H9 (cell line): ENCODE results near the gene MSANTD2. TPM values are rescaled to one million over a fixed set of nuclear protein-coding genes. Genes with fewer than 3 reads are reported as not detected.

Source experiments
- DNase-seq: peaks from one replicate; pipeline ENCODE4 v3.0.0-alpha.2; 2017
- H2AFZ ChIP-seq: one replicate; pipeline ENCODE4 v1.6.1; 2013; ENCODE audit warnings: mild to moderate bottlenecking, low read length, control low read depth, moderate library complexity
- H2AK5ac ChIP-seq: 2 replicates; pipeline ENCODE4 v1.6.1; 2013; ENCODE audit warnings: low read length, control low read depth, mixed read lengths; ENCODE audit not compliant: insufficient read length
- H2BK120ac ChIP-seq: one replicate; pipeline ENCODE4 v1.6.1; 2013; ENCODE audit warnings: low read depth, mild to moderate bottlenecking, low read length, control low read depth, inconsistent platforms; ENCODE audit not compliant: poor library complexity, severe bottlenecking
- H2BK12ac ChIP-seq: 2 replicates; pipeline ENCODE4 v1.6.1; 2013; ENCODE audit warnings: low read length, control low read depth, mixed read lengths, low read depth; ENCODE audit not compliant: insufficient read length
- H2BK15ac ChIP-seq: 2 replicates; pipeline ENCODE4 v1.6.1; 2013; ENCODE audit warnings: low read depth, low read length, control low read depth
- H2BK20ac ChIP-seq: one replicate; pipeline ENCODE4 v1.6.1; 2013; ENCODE audit warnings: low read depth, mild to moderate bottlenecking, low read length, control low read depth, inconsistent platforms; ENCODE audit not compliant: poor library complexity, severe bottlenecking
- H2BK5ac ChIP-seq: 2 replicates; pipeline ENCODE4 v1.6.1; 2013; ENCODE audit warnings: low read length, control low read depth, mixed read lengths; ENCODE audit not compliant: insufficient read length
- H3K14ac ChIP-seq: 2 replicates; pipeline ENCODE4 v1.6.1; 2013; ENCODE audit warnings: low read length, control low read depth; ENCODE audit not compliant: insufficient read depth
- H3K18ac ChIP-seq: 2 replicates; pipeline ENCODE4 v1.6.1; 2013; ENCODE audit warnings: low read depth, mild to moderate bottlenecking, mixed read lengths, low read length, control low read depth; ENCODE audit not compliant: insufficient read length
- H3K23ac ChIP-seq: 2 replicates; pipeline ENCODE4 v1.6.1; 2013; ENCODE audit warnings: low read length, control low read depth, mixed read lengths, low read depth; ENCODE audit not compliant: insufficient read length
- H3K23me2 ChIP-seq: 2 replicates; pipeline ENCODE4 v1.6.1; 2013; ENCODE audit warnings: low read depth, mild to moderate bottlenecking, mixed read lengths, low read length, control low read depth; ENCODE audit not compliant: insufficient read length, poor library complexity, severe bottlenecking
- H3K27ac ChIP-seq: 2 replicates; pipeline ENCODE4 v1.5.1; 2013; ENCODE audit warnings: low read length, control low read depth, mixed read lengths, low read depth; ENCODE audit not compliant: insufficient read length
- H3K27me3 ChIP-seq: 2 replicates; pipeline ENCODE4 v1.6.1; 2013; ENCODE audit warnings: low read length, control low read depth, inconsistent platforms; ENCODE audit not compliant: insufficient read depth
- H3K4ac ChIP-seq: 2 replicates; pipeline ENCODE4 v1.6.1; 2013; ENCODE audit warnings: low read depth, mild to moderate bottlenecking, control low read depth, inconsistent platforms, low read length, moderate library complexity
- H3K4me1 ChIP-seq: 2 replicates; pipeline ENCODE4 v1.6.1; 2013; ENCODE audit warnings: low read length, control low read depth, inconsistent platforms; ENCODE audit not compliant: insufficient read depth
- H3K4me2 ChIP-seq: 2 replicates; pipeline ENCODE4 v1.6.1; 2013; ENCODE audit warnings: low read length, control low read depth, mixed read lengths; ENCODE audit not compliant: insufficient read length, insufficient read depth
- H3K56ac ChIP-seq: 2 replicates; pipeline ENCODE4 v1.6.1; 2013; ENCODE audit warnings: low read depth, mild to moderate bottlenecking, mixed read lengths, low read length, control low read depth; ENCODE audit not compliant: insufficient read length
- H3K79me1 ChIP-seq: 2 replicates; pipeline ENCODE4 v1.6.1; 2013; ENCODE audit warnings: low read depth, mild to moderate bottlenecking, moderate library complexity, low read length, control low read depth, inconsistent platforms; ENCODE audit not compliant: insufficient read depth, poor library complexity, severe bottlenecking
- H3K79me2 ChIP-seq: 2 replicates; pipeline ENCODE4 v1.6.1; 2013; ENCODE audit warnings: low read length, control low read depth, inconsistent platforms; ENCODE audit not compliant: insufficient read depth
- H3K9ac ChIP-seq: 2 replicates; pipeline ENCODE4 v1.6.1; 2013; ENCODE audit warnings: low read length, control low read depth, mixed read lengths; ENCODE audit not compliant: insufficient read length; ENCODE audit errors: extremely low read depth
- H3K9me3 ChIP-seq: one replicate; pipeline ENCODE4 v1.6.1; 2013; ENCODE audit warnings: low read depth, low read length, inconsistent platforms; ENCODE audit not compliant: control insufficient read depth
- H3T11ph ChIP-seq: one replicate; pipeline ENCODE4 v1.6.1; 2013; ENCODE audit warnings: mild to moderate bottlenecking, low read length, control low read depth, inconsistent platforms
- H4K20me1 ChIP-seq: one replicate; pipeline ENCODE4 v1.6.1; 2013; ENCODE audit not compliant: control insufficient read depth, insufficient read length, insufficient read depth
- H4K5ac ChIP-seq: 2 replicates; pipeline ENCODE4 v1.6.1; 2013; ENCODE audit warnings: low read depth, mild to moderate bottlenecking, mixed read lengths, low read length, control low read depth; ENCODE audit not compliant: insufficient read length
- H4K8ac ChIP-seq: replicated peaks from 2 replicates; pipeline ENCODE4 v1.6.1; 2013; ENCODE audit warnings: low read length, control low read depth, mixed read lengths, low read depth; ENCODE audit not compliant: insufficient read length
- H4K91ac ChIP-seq: 2 replicates; pipeline ENCODE4 v1.6.1; 2013; ENCODE audit warnings: low read depth, mild to moderate bottlenecking, moderate library complexity, mixed read lengths, low read length, control low read depth; ENCODE audit not compliant: insufficient read length
- H3K27ac Mint-ChIP-seq, 3 experiments: 2 replicates in 2 of 3; 3 replicates in 1 of 3; pipeline ENCODE4 v1.8.0; 2020 to 2021; ENCODE audit warnings: mixed read lengths in 3 of 3, mild to moderate bottlenecking in 1 of 3, moderate library complexity in 1 of 3
- H3K27me3 Mint-ChIP-seq: 2 replicates; pipeline ENCODE4 v1.8.0; 2021; ENCODE audit warnings: low read depth, mild to moderate bottlenecking, moderate library complexity, mixed read lengths
- H3K36me3 Mint-ChIP-seq, 3 experiments: 2 replicates in 2 of 3; 3 replicates in 1 of 3; pipeline ENCODE4 v1.8.0; 2020 to 2021; ENCODE audit warnings: low read depth in 3 of 3, mixed read lengths in 3 of 3; ENCODE audit not compliant: insufficient read depth in 1 of 3
- H3K4me1 Mint-ChIP-seq, 2 experiments: 2 replicates each; pipeline ENCODE4 v1.8.0; 2020; ENCODE audit warnings: mixed read lengths in 2 of 2
- H3K4me3 Mint-ChIP-seq, 2 experiments: 2 replicates in 1 of 2; 3 replicates in 1 of 2; pipeline ENCODE4 v1.8.0; 2020 to 2021; ENCODE audit warnings: mild to moderate bottlenecking in 2 of 2, mixed read lengths in 2 of 2, moderate library complexity in 1 of 2
- H3K9me3 Mint-ChIP-seq, 2 experiments: 2 replicates in 1 of 2; 3 replicates in 1 of 2; pipeline ENCODE4 v1.8.0; 2020; ENCODE audit warnings: mild to moderate bottlenecking in 2 of 2, mixed read lengths in 2 of 2, moderate library complexity in 1 of 2
- CTCF ChIP-seq: fragments of 200-600 bp; sonication (generic); conservative IDR thresholded peaks from 3 replicates; pipeline ENCODE4 v1.8.0; 2021; ENCODE audit warnings: antibody characterized with exemption, mild to moderate bottlenecking
- WGBS: extraction: QIAGEN DNeasy Blood & Tissue Kit; methylation state at CpG from one replicate; pipeline ENCODE4 v1.1.7; 2013; ENCODE audit warnings: missing lambda C conversion rate, low lambda C conversion rate, mixed read lengths; ENCODE audit not compliant: insufficient read length; ENCODE audit errors: extremely low coverage; 5-methylcytosine and 5-hydroxymethylcytosine counted together
- total RNA-seq: library from RNA; stranded (reverse); gene quantifications from 2 replicates; pipeline ENCODE4 v1.2.1, GENCODE V29; 2021

The MSANTD2 gene
- total RNA-seq, 1 experiment from 2014 or later, result 18.1 TPM

- H3K9me3 ChIP-seq, result no peaks in the 10 kb centered on the region
- H3K4me1 Mint-ChIP-seq, result peaks cover 4 to 6% of the 10 kb centered on the region in 2 experiments; a peak in 1 of 4 replicates
- no peak overlapping the region for H3K4me3 Mint-ChIP-seq
- no peak overlapping the region for H3K4me2 ChIP-seq
- no peak overlapping the region for H4K5ac ChIP-seq
- no peak overlapping the region for H3K23ac ChIP-seq
- H3K27ac Mint-ChIP-seq, result no peak overlapping the region
- no peak overlapping the region for H4K8ac ChIP-seq
- H3K4ac ChIP-seq, result no peak overlapping the region
- no peaks in the 10 kb centered on the region for H4K20me1 ChIP-seq
- no peak overlapping the region for H3K9ac ChIP-seq
- no peaks in the 10 kb centered on the region for H3K9me3 Mint-ChIP-seq
- no peak overlapping the region for H2BK120ac ChIP-seq
- no peaks in the 10 kb centered on the region for H3K23me2 ChIP-seq
- H3K27me3 Mint-ChIP-seq, result peaks cover 26% of the 10 kb centered on the region
- no peak overlapping the region for H2BK5ac ChIP-seq
- H3K27me3 ChIP-seq, result no peaks in the 10 kb centered on the region
- H3T11ph ChIP-seq, result no peak overlapping the region
- H3K79me2 ChIP-seq, result no peaks in the 10 kb centered on the region
- H3K4me1 ChIP-seq, result no peaks in the 10 kb centered on the region
- WGBS, result no CpG with 5 or more reads among the region's 8 CpGs
- H3K27ac ChIP-seq, result no peak overlapping the region
- H3K14ac ChIP-seq, result no peak overlapping the region
- no peak overlapping the region for H3K18ac ChIP-seq
- H4K91ac ChIP-seq, result no peak overlapping the region
- no peak overlapping the region for H2AK5ac ChIP-seq
- H3K79me1 ChIP-seq, result no peaks in the 10 kb centered on the region
- H2BK12ac ChIP-seq, result no peak overlapping the region
- H3K36me3 Mint-ChIP-seq, result no peaks in the 10 kb centered on the region
- TF ChIP-seq CTCF, result no peak
- no peak overlapping the region for H2AFZ ChIP-seq
- DNase-seq, result no peak
- H2BK20ac ChIP-seq, result no peak overlapping the region
- H3K56ac ChIP-seq, result no peak overlapping the region
- H2BK15ac ChIP-seq, result no peak overlapping the region
Measured at GRCh38 chr11:124823512-124824376, 23.5 kb upstream of the MSANTD2 start.
